GM12801 (cell line): Measurements from ENCODE around the gene MSI2.

ENCODE experiments used
- CTCF ChIP-seq: IDR thresholded peaks from one replicate; pipeline ENCODE4 v1.5.1; 2011; ENCODE audit warnings: control low read depth; ENCODE audit not compliant: insufficient read length; ENCODE audit errors: extremely low read depth

Gene MSI2

GRCh38 chr17:57448759-57449283 is 192.5 kb downstream of the MSI2 start:
- no peak for TF ChIP-seq CTCF

GRCh38 chr17:57451191-57451590 is 194.9 kb downstream of the MSI2 start:
- no peak for TF ChIP-seq CTCF

GRCh38 chr17:57451643-57452042 is 195.3 kb downstream of the MSI2 start:
- no peak for TF ChIP-seq CTCF

GRCh38 chr17:57453841-57454425 is 197.6 kb downstream of the MSI2 start:
- TF ChIP-seq CTCF = no peak

- TF ChIP-seq CTCF = no peak
Observed at GRCh38 chr17:57454729-57455062, 198.4 kb downstream of the MSI2 start.

GRCh38 chr17:57455063-57455914 is 199.0 kb downstream of the MSI2 start:
- TF ChIP-seq CTCF = no peak

GRCh38 chr17:57456622-57457021 is 200.3 kb downstream of the MSI2 start:
- TF ChIP-seq CTCF = no peak
